WERI-Rb-1 (cell line): ENCODE measurements around the gene NEURL2.

ENCODE experiments used
- DNase-seq: peaks from one replicate; pipeline ENCODE4 v3.0.0-alpha.2; 2020
- H3K27ac ChIP-seq: fragments of 250-450 bp; sonication (Bioruptor Pico); 2 replicates; pipeline ENCODE4 v1.5.1; 2020; ENCODE audit warnings: mild to moderate bottlenecking, moderate library complexity
- H3K27me3 ChIP-seq: fragments of 250-450 bp; sonication (Bioruptor Pico); 2 replicates; pipeline ENCODE4 v1.5.1; 2021; ENCODE audit warnings: mild to moderate bottlenecking, low read depth, moderate library complexity; ENCODE audit not compliant: insufficient read depth, severe bottlenecking
- H3K36me3 ChIP-seq: fragments of 250-450 bp; sonication (Bioruptor Pico); 2 replicates; pipeline ENCODE4 v1.5.1; 2020; ENCODE audit warnings: mild to moderate bottlenecking, moderate library complexity
- H3K4me3 ChIP-seq: 2 replicates; pipeline ENCODE4 v1.5.1; 2011; ENCODE audit warnings: low read depth, mild to moderate bottlenecking, control low read depth, low read length
- H3K9me3 ChIP-seq: fragments of 250-450 bp; sonication (Bioruptor Pico); 2 replicates; pipeline ENCODE4 v1.5.1; 2021; ENCODE audit warnings: mild to moderate bottlenecking, moderate library complexity; ENCODE audit not compliant: severe bottlenecking
- TF ChIP-seq, protein P1 (sequence below): IDR thresholded peaks from 2 replicates; pipeline ENCODE4 v1.5.1; 2011; ENCODE audit warnings: low read depth, mild to moderate bottlenecking, control low read depth, inconsistent platforms, low read length

Gene NEURL2

DNA sequence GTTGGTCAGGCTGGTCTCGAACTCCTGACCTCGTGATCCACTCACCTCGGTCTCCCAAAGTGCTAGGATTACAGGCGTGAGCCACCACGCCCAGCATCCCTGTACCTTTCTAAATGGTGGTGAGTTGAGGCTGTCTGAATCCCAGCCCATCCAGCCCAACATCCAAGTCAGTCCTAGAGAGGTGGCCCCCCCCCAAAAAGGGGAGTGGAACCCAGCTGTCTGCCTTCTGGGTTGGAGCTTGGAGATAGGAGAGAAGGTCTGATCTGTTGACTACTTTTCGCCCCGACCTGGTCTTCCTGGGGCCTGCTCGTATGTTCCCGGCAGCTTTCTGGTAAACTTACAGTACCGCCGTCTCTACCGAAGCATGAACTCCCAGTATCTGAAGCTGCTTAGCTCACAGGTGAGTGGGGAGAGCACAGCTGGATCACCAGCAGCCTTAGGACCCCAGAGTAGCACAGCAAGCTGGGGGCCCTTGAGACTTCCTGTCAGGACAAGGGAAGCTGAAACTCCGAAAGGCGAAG, 5.7 kb upstream of the NEURL2 start:
- no peak overlapping the region for H3K4me3 ChIP-seq
- peaks cover 70% of the 10 kb centered on the region for H3K36me3 ChIP-seq
- H3K9me3 ChIP-seq: no peaks in the 10 kb centered on the region
- DNase-seq: no peak
- TF ChIP-seq, protein P1, sequence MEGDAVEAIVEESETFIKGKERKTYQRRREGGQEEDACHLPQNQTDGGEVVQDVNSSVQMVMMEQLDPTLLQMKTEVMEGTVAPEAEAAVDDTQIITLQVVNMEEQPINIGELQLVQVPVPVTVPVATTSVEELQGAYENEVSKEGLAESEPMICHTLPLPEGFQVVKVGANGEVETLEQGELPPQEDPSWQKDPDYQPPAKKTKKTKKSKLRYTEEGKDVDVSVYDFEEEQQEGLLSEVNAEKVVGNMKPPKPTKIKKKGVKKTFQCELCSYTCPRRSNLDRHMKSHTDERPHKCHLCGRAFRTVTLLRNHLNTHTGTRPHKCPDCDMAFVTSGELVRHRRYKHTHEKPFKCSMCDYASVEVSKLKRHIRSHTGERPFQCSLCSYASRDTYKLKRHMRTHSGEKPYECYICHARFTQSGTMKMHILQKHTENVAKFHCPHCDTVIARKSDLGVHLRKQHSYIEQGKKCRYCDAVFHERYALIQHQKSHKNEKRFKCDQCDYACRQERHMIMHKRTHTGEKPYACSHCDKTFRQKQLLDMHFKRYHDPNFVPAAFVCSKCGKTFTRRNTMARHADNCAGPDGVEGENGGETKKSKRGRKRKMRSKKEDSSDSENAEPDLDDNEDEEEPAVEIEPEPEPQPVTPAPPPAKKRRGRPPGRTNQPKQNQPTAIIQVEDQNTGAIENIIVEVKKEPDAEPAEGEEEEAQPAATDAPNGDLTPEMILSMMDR: no peak
- no peak overlapping the region for H3K27ac ChIP-seq
- no peaks in the 10 kb centered on the region for H3K27me3 ChIP-seq

DNA sequence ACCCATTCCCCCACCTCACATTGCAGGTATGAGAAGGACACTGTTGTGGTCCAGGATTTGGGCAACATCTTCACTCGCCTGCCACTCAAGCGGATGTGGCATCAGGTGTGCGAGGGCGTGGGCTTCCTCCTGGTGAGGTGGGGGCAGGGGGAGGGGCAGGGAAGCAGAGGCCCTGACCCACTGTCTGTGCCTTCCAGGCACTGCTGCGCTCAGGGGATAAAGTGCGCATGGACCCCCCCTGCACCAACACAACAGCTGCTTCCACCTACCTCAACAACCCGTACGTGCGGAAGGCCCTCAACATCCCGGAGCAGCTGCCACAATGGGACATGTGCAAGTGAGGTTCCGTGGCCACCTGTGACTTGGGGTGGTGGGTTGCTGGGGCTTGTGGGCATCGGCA, 3.8 kb upstream of the NEURL2 start:
- peaks cover 56% of the 10 kb centered on the region for H3K36me3 ChIP-seq
- no peak overlapping the region for H3K4me3 ChIP-seq
- H3K27ac ChIP-seq: no peak overlapping the region
- no peaks in the 10 kb centered on the region for H3K9me3 ChIP-seq
- TF ChIP-seq, protein P1: no peak
- H3K27me3 ChIP-seq: no peaks in the 10 kb centered on the region
- DNase-seq: no peak

DNA sequence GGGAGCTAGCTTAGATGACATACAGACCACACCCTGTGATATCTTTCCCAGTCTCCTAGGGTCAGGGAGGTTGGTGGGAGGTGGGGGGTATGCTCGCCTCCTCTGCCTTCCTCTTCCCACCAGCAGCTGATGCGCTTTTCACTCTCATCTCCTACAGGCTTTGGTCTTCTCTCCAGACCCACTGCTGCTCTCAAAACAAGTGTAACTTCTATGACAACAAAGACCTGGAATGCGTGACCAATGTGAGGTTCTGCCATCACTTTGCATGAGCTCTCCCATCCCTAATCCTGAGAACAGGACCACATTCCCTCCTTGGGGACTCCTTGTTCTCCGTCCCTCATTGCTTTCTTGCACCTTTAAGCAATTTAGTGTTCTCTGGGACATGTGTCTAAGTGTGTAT, 2.8 kb upstream of the NEURL2 start:
- peaks cover 52% of the 10 kb centered on the region for H3K36me3 ChIP-seq
- no peak overlapping the region for H3K4me3 ChIP-seq
- H3K9me3 ChIP-seq: no peaks in the 10 kb centered on the region
- no peak for DNase-seq
- TF ChIP-seq, protein P1: no peak
- H3K27me3 ChIP-seq: no peaks in the 10 kb centered on the region
- no peak overlapping the region for H3K27ac ChIP-seq

DNA sequence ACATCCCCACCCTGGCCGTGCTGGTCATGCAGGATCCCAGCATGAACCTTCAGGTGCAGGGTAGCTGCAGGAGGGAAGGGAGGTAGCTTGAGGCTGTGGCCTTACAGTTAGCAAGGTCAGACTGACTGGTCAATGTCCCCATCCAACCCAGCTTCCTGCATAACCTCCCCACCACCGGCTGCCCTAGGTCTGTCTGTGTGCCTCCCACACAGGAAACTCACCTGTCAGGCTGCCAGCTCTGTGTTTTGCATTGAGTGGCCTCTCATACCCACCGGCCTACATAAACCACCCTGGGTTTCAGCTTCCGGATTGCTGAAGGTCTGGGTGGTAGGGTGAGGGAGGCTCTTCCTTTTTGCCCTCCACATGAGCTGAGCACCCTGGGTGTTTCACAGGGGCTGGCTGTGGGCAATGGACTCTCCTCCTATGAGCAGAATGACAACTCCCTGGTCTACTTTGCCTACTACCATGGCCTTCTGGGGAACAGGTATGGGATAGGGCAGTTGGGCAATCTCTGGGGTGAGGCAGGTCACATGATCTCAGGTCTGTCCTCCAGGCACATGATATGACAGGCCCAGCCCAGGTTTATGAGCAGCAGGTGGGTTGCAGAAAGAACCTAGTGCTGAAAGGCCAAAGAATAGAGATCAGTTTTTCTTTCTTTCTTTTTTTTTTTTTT, 2.0 kb upstream of the NEURL2 start:
- Histone ChIP-seq H3K27me3 (no peaks in the 10 kb centered on the region), H3K27ac (no peak overlapping the region), H3K9me3 (no peaks in the 10 kb centered on the region), H3K4me3 (no peak overlapping the region), H3K36me3 (peaks cover 48% of the 10 kb centered on the region)
- TF ChIP-seq, protein P1: no peak
- no peak for DNase-seq

DNA sequence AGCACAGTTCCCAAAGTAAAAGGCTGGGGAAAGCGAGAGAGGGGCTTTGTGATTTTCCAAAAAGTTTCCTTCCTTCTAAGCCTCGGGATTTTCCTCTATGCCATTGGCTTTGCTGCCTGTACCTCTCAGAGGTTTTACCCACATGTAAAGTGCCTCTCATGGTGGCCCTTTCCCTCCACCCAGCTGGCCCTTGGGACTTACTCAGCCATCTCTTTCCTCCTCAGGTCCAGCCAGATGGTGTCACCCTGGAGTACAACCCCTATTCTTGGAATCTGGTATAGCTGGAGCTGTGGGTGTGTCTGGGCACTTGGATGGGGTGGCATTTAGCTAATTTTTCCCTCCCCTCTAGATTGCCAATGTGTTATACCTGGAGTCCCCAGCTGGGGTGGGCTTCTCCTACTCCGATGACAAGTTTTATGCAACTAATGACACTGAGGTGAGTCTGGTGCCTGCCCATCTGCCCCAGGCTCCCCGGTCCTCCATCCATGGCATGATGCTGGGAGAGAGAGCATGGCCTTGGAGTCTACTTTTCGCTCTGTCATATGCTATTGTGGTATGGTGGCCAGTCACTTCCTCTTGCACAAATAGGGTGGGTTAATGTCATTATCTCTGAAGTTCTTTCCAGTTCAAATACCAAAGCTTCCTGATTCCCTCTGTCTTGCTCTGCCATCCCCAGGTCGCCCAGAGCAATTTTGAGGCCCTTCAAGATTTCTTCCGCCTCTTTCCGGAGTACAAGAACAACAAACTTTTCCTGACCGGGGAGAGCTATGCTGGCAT, 1.2 kb upstream of the NEURL2 start:
- H3K4me3 ChIP-seq: peak overlapping the region; percentile 60
- peak; percentile 35 for DNase-seq
- peaks cover 41% of the 10 kb centered on the region for H3K36me3 ChIP-seq
- H3K27ac ChIP-seq: no peak overlapping the region; the same call in 1 of the 2 replicates
- no peaks in the 10 kb centered on the region for H3K9me3 ChIP-seq
- no peaks in the 10 kb centered on the region for H3K27me3 ChIP-seq
- TF ChIP-seq, protein P1: 0 out of 2 replicates have a peak, but pooled peaks have one; percentile 13
